Endodermal cell (in vitro differentiated cells): Measurements from ENCODE around the gene ROGDI. TPM values are rescaled to one million over a fixed set of nuclear protein-coding genes. Genes with fewer than 3 reads are reported as not detected.

ENCODE experiments used
- DNase-seq: peaks from one replicate; pipeline ENCODE4 v3.0.0-alpha.2; 2017
- H3K27ac ChIP-seq: 2 replicates; pipeline ENCODE4 v1.5.1; 2013; ENCODE audit warnings: mild to moderate bottlenecking, low read depth, low read length, moderate library complexity
- H3K27me3 ChIP-seq: 2 replicates; pipeline ENCODE4 v1.6.1; 2013; ENCODE audit warnings: mild to moderate bottlenecking, low read length, moderate library complexity; ENCODE audit not compliant: insufficient read depth, control insufficient read depth, poor library complexity, severe bottlenecking
- H3K36me3 ChIP-seq: 2 replicates; pipeline ENCODE4 v1.7.0; 2013; ENCODE audit warnings: mild to moderate bottlenecking, low read length, moderate library complexity; ENCODE audit not compliant: control insufficient read depth, insufficient read depth
- H3K4me1 ChIP-seq: one replicate; pipeline ENCODE4 v1.7.0; 2013; ENCODE audit warnings: low read length; ENCODE audit not compliant: control insufficient read depth, insufficient read depth
- H3K4me3 ChIP-seq: 2 replicates; pipeline ENCODE4 v1.5.1; 2013; ENCODE audit warnings: mild to moderate bottlenecking, low read length, moderate library complexity
- H3K9ac ChIP-seq: 2 replicates; pipeline ENCODE4 v1.6.1; 2013; ENCODE audit warnings: mild to moderate bottlenecking, low read length, moderate library complexity; ENCODE audit not compliant: poor library complexity, severe bottlenecking; ENCODE audit errors: extremely low read depth
- H3K9me3 ChIP-seq: 2 replicates; pipeline ENCODE4 v1.6.1; 2013; ENCODE audit warnings: mild to moderate bottlenecking, low read length, moderate library complexity; ENCODE audit not compliant: control insufficient read depth
- H3K27ac Mint-ChIP-seq: 2 replicates; pipeline ENCODE4 v1.8.0; 2020; ENCODE audit warnings: mixed read lengths
- H3K27me3 Mint-ChIP-seq: 2 replicates; pipeline ENCODE4 v1.8.0; 2021; ENCODE audit warnings: mild to moderate bottlenecking, mixed read lengths; ENCODE audit not compliant: insufficient read depth
- H3K36me3 Mint-ChIP-seq: 2 replicates; pipeline ENCODE4 v1.8.0; 2020; ENCODE audit warnings: low read depth, mixed read lengths
- H3K4me1 Mint-ChIP-seq: 2 replicates; pipeline ENCODE4 v1.8.0; 2020; ENCODE audit warnings: mixed read lengths
- H3K4me3 Mint-ChIP-seq: 2 replicates; pipeline ENCODE4 v1.8.0; 2020; ENCODE audit warnings: mild to moderate bottlenecking, moderate library complexity, mixed read lengths
- H3K9me3 Mint-ChIP-seq: 2 replicates; pipeline ENCODE4 v1.8.0; 2020; ENCODE audit warnings: mild to moderate bottlenecking, mixed read lengths
- WGBS, 2 experiments: methylation state at CpG; one replicate each; pipeline versions ENCODE4 v1.1.5 to v1.1.7; 2013; ENCODE audit warnings: missing lambda C conversion rate in 2 of 2, mixed read lengths in 1 of 2; ENCODE audit not compliant: insufficient coverage in 1 of 2, insufficient read length in 1 of 2; 5-methylcytosine and 5-hydroxymethylcytosine counted together
- total RNA-seq, 2 donors: library from RNA; stranded (reverse); fragmentation: NEBNext Ultra II Directional in 1 of 2; extraction: Animal tissue kit (Norgen Biotek cat#: 25700) in 1 of 2; gene quantifications; 2 replicates in 1 of 2; 3 replicates in 1 of 2; pipeline ENCODE4 v1.2.1, GENCODE V29; 2021
- TF ChIP-seq, protein P1 (sequence below): fragments of 200-600 bp; sonication (generic); conservative IDR thresholded peaks from 2 replicates; pipeline ENCODE4 v1.5.0; 2021; ENCODE audit warnings: antibody characterized with exemption, mild to moderate bottlenecking

ROGDI gene
- total RNA-seq, 2 donors from 2014 or later = 46.2 to 49.0 TPM

DNA sequence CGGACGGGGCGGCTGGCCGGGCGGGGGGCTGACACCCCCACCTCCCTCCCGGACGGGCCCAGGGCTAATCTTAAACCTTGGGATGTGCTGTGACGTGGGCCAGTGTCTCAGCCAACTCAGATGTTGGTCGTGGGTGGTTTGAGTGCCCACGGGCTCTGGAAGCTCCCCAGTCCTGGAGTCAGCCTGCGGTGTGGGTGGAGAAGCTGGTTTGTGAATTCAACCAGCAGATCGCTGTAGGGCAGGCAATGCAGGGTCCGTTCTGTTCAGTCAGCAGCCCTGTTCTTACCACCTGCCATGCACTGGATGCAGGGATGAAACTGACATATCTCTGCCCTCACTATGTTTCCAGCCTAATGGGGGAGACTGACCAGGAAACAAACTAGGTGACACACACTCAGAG, 27.4 kb downstream of the ROGDI start:
- WGBS, 2 experiments = 96% methylated on average over 4 to 10 of the region's 13 CpGs
- Mint-ChIP-seq H3K9me3 (no peaks in the 10 kb centered on the region), H3K4me1 (peaks cover 5% of the 10 kb centered on the region), H3K4me3 (no peak overlapping the region), H3K36me3 (no peaks in the 10 kb centered on the region), H3K27ac (no peak overlapping the region), H3K27me3 (no peaks in the 10 kb centered on the region)
- no peak overlapping the region for H3K27ac ChIP-seq
- H3K36me3 ChIP-seq = no peaks in the 10 kb centered on the region
- H3K4me3 ChIP-seq = no peak overlapping the region
- DNase-seq = no peak
- no peaks in the 10 kb centered on the region for H3K9me3 ChIP-seq
- TF ChIP-seq, protein P1, sequence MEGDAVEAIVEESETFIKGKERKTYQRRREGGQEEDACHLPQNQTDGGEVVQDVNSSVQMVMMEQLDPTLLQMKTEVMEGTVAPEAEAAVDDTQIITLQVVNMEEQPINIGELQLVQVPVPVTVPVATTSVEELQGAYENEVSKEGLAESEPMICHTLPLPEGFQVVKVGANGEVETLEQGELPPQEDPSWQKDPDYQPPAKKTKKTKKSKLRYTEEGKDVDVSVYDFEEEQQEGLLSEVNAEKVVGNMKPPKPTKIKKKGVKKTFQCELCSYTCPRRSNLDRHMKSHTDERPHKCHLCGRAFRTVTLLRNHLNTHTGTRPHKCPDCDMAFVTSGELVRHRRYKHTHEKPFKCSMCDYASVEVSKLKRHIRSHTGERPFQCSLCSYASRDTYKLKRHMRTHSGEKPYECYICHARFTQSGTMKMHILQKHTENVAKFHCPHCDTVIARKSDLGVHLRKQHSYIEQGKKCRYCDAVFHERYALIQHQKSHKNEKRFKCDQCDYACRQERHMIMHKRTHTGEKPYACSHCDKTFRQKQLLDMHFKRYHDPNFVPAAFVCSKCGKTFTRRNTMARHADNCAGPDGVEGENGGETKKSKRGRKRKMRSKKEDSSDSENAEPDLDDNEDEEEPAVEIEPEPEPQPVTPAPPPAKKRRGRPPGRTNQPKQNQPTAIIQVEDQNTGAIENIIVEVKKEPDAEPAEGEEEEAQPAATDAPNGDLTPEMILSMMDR = no peak
- no peak overlapping the region for H3K9ac ChIP-seq
- peaks cover 3% of the 10 kb centered on the region for H3K4me1 ChIP-seq
- no peaks in the 10 kb centered on the region for H3K27me3 ChIP-seq

- no peaks in the 10 kb centered on the region for H3K27me3 Mint-ChIP-seq
- DNase-seq = no peak
- no peak overlapping the region for H3K27ac Mint-ChIP-seq
- no peak overlapping the region for H3K4me3 ChIP-seq
- no peak overlapping the region for H3K9ac ChIP-seq
- H3K4me3 Mint-ChIP-seq = no peak overlapping the region
- H3K4me1 ChIP-seq = peaks cover 3% of the 10 kb centered on the region
- H3K4me1 Mint-ChIP-seq = peaks cover 16% of the 10 kb centered on the region
- no peaks in the 10 kb centered on the region for H3K9me3 Mint-ChIP-seq
- no peaks in the 10 kb centered on the region for H3K36me3 ChIP-seq
- H3K27ac ChIP-seq = no peak overlapping the region
- H3K27me3 ChIP-seq = no peaks in the 10 kb centered on the region
- WGBS, 2 experiments = 95 to 96% methylated on average over 4 to 5 of the region's 5 CpGs
- H3K36me3 Mint-ChIP-seq = no peaks in the 10 kb centered on the region
- H3K9me3 ChIP-seq = no peaks in the 10 kb centered on the region
- TF ChIP-seq, protein P1 = no peak
These were observed 30.1 kb downstream of the ROGDI start for GRCh38 chr16:4772351-4772750.

- Mint-ChIP-seq H3K4me3 (no peak overlapping the region), H3K4me1 (peaks cover 16% of the 10 kb centered on the region), H3K27ac (no peak overlapping the region), H3K27me3 (no peaks in the 10 kb centered on the region), H3K9me3 (no peaks in the 10 kb centered on the region), H3K36me3 (no peaks in the 10 kb centered on the region)
- Histone ChIP-seq H3K27ac (no peak overlapping the region), H3K9me3 (no peaks in the 10 kb centered on the region), H3K9ac (no peak overlapping the region), H3K4me3 (no peak overlapping the region), H3K4me1 (peaks cover 3% of the 10 kb centered on the region), H3K36me3 (no peaks in the 10 kb centered on the region), H3K27me3 (no peaks in the 10 kb centered on the region)
- no peak for DNase-seq
- TF ChIP-seq, protein P1 = no peak
- WGBS, 2 experiments = 80 to 100% methylated on average over 1 to 3 of the region's 3 CpGs
These were observed 30.8 kb downstream of the ROGDI start for GRCh38 chr16:4771646-4772045.
